Left renal cortex interstitium (tissue), 4 donors: ENCODE data around the gene APH1B. TPM values are rescaled to one million over a fixed set of nuclear protein-coding genes. Genes with fewer than 3 reads are reported as not detected.
"Not testable (repeated sequence)": the region's sequence is repeated elsewhere in the genome, so short reads cannot be mapped to it uniquely, and the experiment has no call there.

ENCODE experiments used
- DNase-seq, 4 donors: peaks; one replicate each; pipeline ENCODE4 v3.0.0-alpha.2; 2013; ENCODE audit warnings: low read depth in 4 of 4, low spot score in 2 of 4, missing footprints in 1 of 4
- polyA plus RNA-seq, 4 donors: library from polyadenylated mRNA; unstranded; fragments of 120-200 nt; gene quantifications; one replicate each; pipeline ENCODE4 v1.2.1, GENCODE V29; 2013; ENCODE audit not compliant: insufficient read length in 4 of 4

APH1B gene
- polyA plus RNA-seq, result 10 to 100 TPM; 16.9 to 19.1 (median 18.1) TPM

GRCh38 chr15:63277038-63277892, at the start of gene APH1B:
TSS of gene APH1B (plus strand) at chr15:63277605. CDS start at chr15:63277624, 19 bp downstream.
- peak in 2 of 4 donors; percentile 50 to 67 for DNase-seq

GRCh38 chr15:63227689-63228088, 49.7 kb upstream of the APH1B start:
- DNase-seq, result no peak

GRCh38 chr15:63231206-63231605, 46.2 kb upstream of the APH1B start:
- DNase-seq, result no peak

GRCh38 chr15:63231706-63232105, 45.7 kb upstream of the APH1B start:
- no peak for DNase-seq

GRCh38 chr15:63232405-63232804, 45.0 kb upstream of the APH1B start:
- no peak for DNase-seq

GRCh38 chr15:63232943-63233342, 44.5 kb upstream of the APH1B start:
- DNase-seq, result no peak

GRCh38 chr15:63233667-63234423, 43.6 kb upstream of the APH1B start:
- DNase-seq, result no peak

- no peak for DNase-seq
Observed at GRCh38 chr15:63234451-63234870, 42.9 kb upstream of the APH1B start.

- no peak for DNase-seq
Observed at GRCh38 chr15:63236272-63236671, 41.1 kb upstream of the APH1B start.

- DNase-seq, result not testable (repeated sequence)
Observed at GRCh38 chr15:63237086-63237485, 40.3 kb upstream of the APH1B start.

- no peak for DNase-seq
Observed at GRCh38 chr15:63238171-63238570, 39.2 kb upstream of the APH1B start.

- DNase-seq, result no peak
Observed at GRCh38 chr15:63238796-63239195, 38.6 kb upstream of the APH1B start.

- no peak for DNase-seq
Observed at GRCh38 chr15:63240109-63240508, 37.3 kb upstream of the APH1B start.

- no peak for DNase-seq
Observed at GRCh38 chr15:63241316-63241715, 36.1 kb upstream of the APH1B start.

GRCh38 chr15:63243101-63243500, 34.3 kb upstream of the APH1B start:
- DNase-seq, result no peak

GRCh38 chr15:63243776-63244175, 33.6 kb upstream of the APH1B start:
- DNase-seq, result no peak

GRCh38 chr15:63244399-63244798, 33.0 kb upstream of the APH1B start:
- no peak for DNase-seq

- DNase-seq, result no peak
Observed at GRCh38 chr15:63244976-63245645, 32.3 kb upstream of the APH1B start.

GRCh38 chr15:63246691-63247469, 30.5 kb upstream of the APH1B start:
- DNase-seq, result no peak

GRCh38 chr15:63250312-63250965, 27.0 kb upstream of the APH1B start:
- DNase-seq, result no peak
